ENCODE measurements around the gene CCL11.

CCL11 gene

GRCh38 chr17:34285286-34285792 lies at the start of gene CCL11:
CCL11 (plus strand) TSS chr17:34285742; CDS start chr17:34285809, 67 bp downstream.
- peaks cover 18% of the 10 kb centered on the region for H3K4me1 ChIP-seq (ENCODE audit: control insufficient read depth, insufficient read depth, low read length)
- no peaks in the 10 kb centered on the region for H3K36me3 ChIP-seq (ENCODE audit: control insufficient read depth, insufficient read depth, low read length, severe bottlenecking)
- no peaks in the 10 kb centered on the region for H3K27me3 ChIP-seq (replicated peaks; ENCODE audit: control insufficient read depth, insufficient read depth, low read length)
- H3K9me3 ChIP-seq (ENCODE audit: control insufficient read depth, low read length) = no peaks in the 10 kb centered on the region
- no peak within 1 kb of the TSS for H3K4me3 ChIP-seq (ENCODE audit: low read length)
- H3K9ac ChIP-seq (ENCODE audit: low read length) = no peak within 1 kb of the TSS
- no peak for DNase-seq (ENCODE audit: low read depth)

DNA sequence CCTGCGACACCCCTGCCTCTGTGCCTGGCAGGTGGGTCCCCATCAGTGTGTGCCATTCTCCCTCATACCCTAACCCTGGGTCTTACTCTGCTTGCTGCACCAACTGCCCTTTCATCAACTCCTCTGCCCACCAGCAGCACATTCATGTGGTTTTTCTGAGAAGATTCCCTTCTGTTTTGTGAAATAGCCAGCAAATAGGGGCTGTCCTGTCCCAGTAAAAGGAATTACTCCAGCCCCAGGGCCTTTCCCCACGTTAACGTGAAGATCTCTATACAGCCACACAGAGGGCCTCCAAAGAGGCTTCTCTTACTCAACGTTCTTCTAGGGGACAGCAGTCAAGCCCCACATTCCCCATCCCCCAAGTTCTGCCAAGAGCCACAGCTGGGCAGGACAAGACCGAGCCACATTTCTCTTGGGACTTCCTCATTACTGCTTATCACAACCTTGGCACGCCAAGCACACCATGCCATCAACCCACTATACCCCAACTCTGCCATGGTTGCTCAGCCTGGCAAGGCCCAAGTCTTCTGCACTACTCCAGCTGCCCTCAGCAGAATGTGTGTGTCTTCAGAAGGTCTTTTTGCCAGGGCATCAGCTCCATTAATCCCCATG lies 49.2 kb upstream of the CCL11 start:
- Histone ChIP-seq H3K4me3 (ENCODE audit: low read length) (no peak overlapping the region), H3K36me3 (ENCODE audit: control insufficient read depth, insufficient read depth, low read length, severe bottlenecking) (no peaks in the 10 kb centered on the region), H3K4me1 (ENCODE audit: control insufficient read depth, insufficient read depth, low read length) (peaks cover 28% of the 10 kb centered on the region), H3K27me3 (replicated peaks; ENCODE audit: control insufficient read depth, insufficient read depth, low read length) (no peaks in the 10 kb centered on the region), H3K9ac (ENCODE audit: low read length) (no peak overlapping the region), H3K9me3 (ENCODE audit: control insufficient read depth, low read length) (no peaks in the 10 kb centered on the region)
- no peak for DNase-seq (ENCODE audit: low read depth)

DNA sequence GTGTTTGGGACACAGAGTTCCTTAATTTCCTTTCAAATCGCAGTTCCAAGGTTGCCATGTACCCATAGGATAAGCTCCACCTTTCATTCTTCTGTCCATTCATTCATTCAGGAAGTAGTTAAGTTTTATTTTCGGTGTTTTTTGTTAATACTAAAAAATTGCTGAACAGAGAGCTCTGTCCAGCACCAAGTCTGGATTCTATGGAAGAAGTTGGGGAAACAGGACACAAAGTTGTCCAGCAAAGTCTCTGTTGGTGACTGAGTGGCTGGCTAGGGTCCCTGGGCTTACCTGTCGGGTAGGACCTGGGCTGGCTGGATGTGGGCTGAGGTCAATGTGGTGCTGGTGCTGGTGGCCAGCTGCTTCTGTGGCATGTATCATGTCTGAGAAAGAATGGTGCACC lies 48.1 kb upstream of the CCL11 start:
- no peak for DNase-seq (ENCODE audit: low read depth)
- Histone ChIP-seq H3K4me3 (ENCODE audit: low read length) (no peak overlapping the region), H3K36me3 (ENCODE audit: control insufficient read depth, insufficient read depth, low read length, severe bottlenecking) (no peaks in the 10 kb centered on the region), H3K27me3 (replicated peaks; ENCODE audit: control insufficient read depth, insufficient read depth, low read length) (no peaks in the 10 kb centered on the region), H3K9me3 (ENCODE audit: control insufficient read depth, low read length) (no peaks in the 10 kb centered on the region), H3K4me1 (ENCODE audit: control insufficient read depth, insufficient read depth, low read length) (peaks cover 29% of the 10 kb centered on the region), H3K9ac (ENCODE audit: low read length) (no peak overlapping the region)

GRCh38 chr17:34241062-34241461 lies 44.5 kb upstream of the CCL11 start:
- H3K4me3 ChIP-seq (ENCODE audit: low read length) = no peak overlapping the region
- H3K4me1 ChIP-seq (ENCODE audit: control insufficient read depth, insufficient read depth, low read length) = peaks cover 18% of the 10 kb centered on the region
- H3K9ac ChIP-seq (ENCODE audit: low read length) = no peak overlapping the region
- no peaks in the 10 kb centered on the region for H3K27me3 ChIP-seq (replicated peaks; ENCODE audit: control insufficient read depth, insufficient read depth, low read length)
- H3K9me3 ChIP-seq (ENCODE audit: control insufficient read depth, low read length) = no peaks in the 10 kb centered on the region
- H3K36me3 ChIP-seq (ENCODE audit: control insufficient read depth, insufficient read depth, low read length, severe bottlenecking) = no peaks in the 10 kb centered on the region
- peak; percentile 43 for DNase-seq (ENCODE audit: low read depth)

DNA sequence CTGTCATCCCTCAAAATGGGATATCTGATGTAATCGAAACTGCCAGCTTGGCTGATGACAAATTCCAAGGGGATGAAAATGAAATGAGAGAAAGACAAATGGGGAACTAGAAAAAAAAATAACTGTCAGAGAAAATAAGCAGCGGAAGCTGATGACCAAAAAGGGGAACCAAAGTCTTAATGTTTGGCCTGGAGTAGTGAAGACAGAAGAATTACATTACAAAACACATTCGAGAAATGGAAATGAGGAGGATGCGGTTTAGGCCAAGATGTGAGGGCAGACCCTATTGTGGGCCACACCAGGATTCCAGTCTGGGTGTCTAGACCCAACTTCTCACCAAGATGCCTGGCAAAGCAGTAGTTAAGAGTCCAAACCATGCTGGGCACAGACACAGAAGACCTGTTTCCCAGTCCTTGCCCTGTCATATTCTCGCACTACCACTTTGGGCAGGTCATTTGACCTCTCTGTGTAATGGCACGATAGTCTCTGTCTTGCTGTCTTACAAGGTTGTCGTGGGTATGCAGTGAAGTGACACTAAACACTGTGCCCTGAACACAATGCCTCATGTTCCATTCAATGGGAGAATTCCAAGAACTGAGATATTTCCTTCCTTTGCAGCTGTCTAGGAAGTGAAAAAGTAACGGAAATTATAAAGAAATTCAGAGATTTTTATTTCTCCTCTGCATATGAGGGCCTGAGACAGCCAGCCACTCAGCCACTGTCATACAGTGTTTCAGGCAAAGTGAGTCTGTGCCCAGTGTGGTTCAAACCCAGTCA lies 42.8 kb upstream of the CCL11 start:
- H3K27me3 ChIP-seq (replicated peaks; ENCODE audit: control insufficient read depth, insufficient read depth, low read length) = no peaks in the 10 kb centered on the region
- peaks cover 18% of the 10 kb centered on the region for H3K4me1 ChIP-seq (ENCODE audit: control insufficient read depth, insufficient read depth, low read length)
- no peaks in the 10 kb centered on the region for H3K36me3 ChIP-seq (ENCODE audit: control insufficient read depth, insufficient read depth, low read length, severe bottlenecking)
- H3K9me3 ChIP-seq (ENCODE audit: control insufficient read depth, low read length) = no peaks in the 10 kb centered on the region
- no peak overlapping the region for H3K4me3 ChIP-seq (ENCODE audit: low read length)
- no peak overlapping the region for H3K9ac ChIP-seq (ENCODE audit: low read length)
- DNase-seq (ENCODE audit: low read depth) = no peak

- Histone ChIP-seq H3K27me3 (replicated peaks; ENCODE audit: control insufficient read depth, insufficient read depth, low read length) (no peaks in the 10 kb centered on the region), H3K4me1 (ENCODE audit: control insufficient read depth, insufficient read depth, low read length) (peaks cover 18% of the 10 kb centered on the region), H3K9me3 (ENCODE audit: control insufficient read depth, low read length) (no peaks in the 10 kb centered on the region), H3K9ac (ENCODE audit: low read length) (no peak overlapping the region), H3K36me3 (ENCODE audit: control insufficient read depth, insufficient read depth, low read length, severe bottlenecking) (no peaks in the 10 kb centered on the region), H3K4me3 (ENCODE audit: low read length) (no peak overlapping the region)
- no peak for DNase-seq (ENCODE audit: low read depth)
Measured at GRCh38 chr17:34243364-34244320, 41.9 kb upstream of the CCL11 start.

DNA sequence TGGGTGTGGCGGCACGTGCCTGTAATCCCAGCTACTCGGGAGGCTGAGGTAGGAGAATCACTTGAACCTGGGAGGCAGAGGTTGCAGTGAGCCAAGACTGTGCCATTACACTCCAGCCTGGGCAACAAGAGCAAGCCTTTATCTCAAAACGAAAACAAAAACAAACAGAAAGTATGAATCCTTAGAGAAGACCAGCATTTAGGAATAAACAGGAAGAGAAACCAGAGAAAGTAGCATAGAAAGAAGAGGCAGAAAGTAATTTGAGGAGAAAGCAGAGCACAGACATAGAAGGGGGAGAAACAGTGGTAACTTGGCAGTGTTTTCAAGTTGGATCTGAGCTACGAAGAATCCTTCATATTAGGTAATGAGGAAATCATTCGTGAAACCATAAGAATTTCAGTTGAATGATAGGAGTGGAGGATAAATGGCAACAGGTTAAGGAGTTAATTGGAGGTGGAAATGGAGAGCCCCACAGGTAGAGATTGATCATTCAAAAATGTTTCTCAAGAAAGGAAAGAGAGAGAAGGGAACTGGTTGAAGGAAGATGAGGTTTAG lies 40.1 kb upstream of the CCL11 start:
- Histone ChIP-seq H3K9me3 (ENCODE audit: control insufficient read depth, low read length) (no peaks in the 10 kb centered on the region), H3K9ac (ENCODE audit: low read length) (no peak overlapping the region), H3K36me3 (ENCODE audit: control insufficient read depth, insufficient read depth, low read length, severe bottlenecking) (no peaks in the 10 kb centered on the region), H3K27me3 (replicated peaks; ENCODE audit: control insufficient read depth, insufficient read depth, low read length) (no peaks in the 10 kb centered on the region), H3K4me3 (ENCODE audit: low read length) (no peak overlapping the region), H3K4me1 (ENCODE audit: control insufficient read depth, insufficient read depth, low read length) (peaks cover 28% of the 10 kb centered on the region)
- DNase-seq (ENCODE audit: low read depth) = no peak

- no peak for DNase-seq (ENCODE audit: low read depth)
Measured at GRCh38 chr17:34246446-34246845, 39.1 kb upstream of the CCL11 start.

DNA sequence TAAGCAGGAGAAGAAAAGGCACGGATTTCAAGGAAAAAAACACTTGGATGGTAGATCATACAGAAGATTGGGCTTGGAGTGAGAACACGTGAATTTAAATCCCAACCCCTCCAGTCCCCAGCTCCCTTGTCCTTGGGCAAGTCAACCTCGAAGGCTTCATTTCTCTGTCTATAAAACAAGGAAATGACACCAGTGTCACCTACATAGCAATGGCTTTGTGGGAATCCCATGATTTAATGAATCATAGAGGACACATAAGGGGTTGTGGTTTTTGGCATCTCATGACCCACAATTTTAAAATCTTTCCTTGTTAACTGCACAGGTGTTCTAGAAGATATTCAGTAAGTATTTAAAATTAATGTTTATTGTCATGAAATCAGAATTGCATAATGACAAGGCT lies 38.7 kb upstream of the CCL11 start:
- H3K9me3 ChIP-seq (ENCODE audit: control insufficient read depth, low read length) = no peaks in the 10 kb centered on the region
- no peaks in the 10 kb centered on the region for H3K36me3 ChIP-seq (ENCODE audit: control insufficient read depth, insufficient read depth, low read length, severe bottlenecking)
- H3K4me3 ChIP-seq (ENCODE audit: low read length) = no peak overlapping the region
- H3K9ac ChIP-seq (ENCODE audit: low read length) = no peak overlapping the region
- DNase-seq (ENCODE audit: low read depth) = no peak
- H3K27me3 ChIP-seq (replicated peaks; ENCODE audit: control insufficient read depth, insufficient read depth, low read length) = no peaks in the 10 kb centered on the region
- peaks cover 33% of the 10 kb centered on the region for H3K4me1 ChIP-seq (ENCODE audit: control insufficient read depth, insufficient read depth, low read length)

More at GRCh38 chr17:34246446-34246845, 39.1 kb upstream of the CCL11 start:
- peaks cover 29% of the 10 kb centered on the region for H3K4me1 ChIP-seq (ENCODE audit: control insufficient read depth, insufficient read depth, low read length)
- no peak overlapping the region for H3K9ac ChIP-seq (ENCODE audit: low read length)
- H3K36me3 ChIP-seq (ENCODE audit: control insufficient read depth, insufficient read depth, low read length, severe bottlenecking) = no peaks in the 10 kb centered on the region
- no peaks in the 10 kb centered on the region for H3K9me3 ChIP-seq (ENCODE audit: control insufficient read depth, low read length)
- H3K27me3 ChIP-seq (replicated peaks; ENCODE audit: control insufficient read depth, insufficient read depth, low read length) = no peaks in the 10 kb centered on the region
- no peak overlapping the region for H3K4me3 ChIP-seq (ENCODE audit: low read length)

- H3K9ac ChIP-seq (ENCODE audit: low read length) = peak overlapping the region; percentile 32
- DNase-seq (ENCODE audit: low read depth) = peak; percentile 42
- no peak overlapping the region for H3K4me3 ChIP-seq (ENCODE audit: low read length)
- H3K4me1 ChIP-seq (ENCODE audit: control insufficient read depth, insufficient read depth, low read length) = peaks cover 48% of the 10 kb centered on the region
- H3K27me3 ChIP-seq (replicated peaks; ENCODE audit: control insufficient read depth, insufficient read depth, low read length) = no peaks in the 10 kb centered on the region
- H3K9me3 ChIP-seq (ENCODE audit: control insufficient read depth, low read length) = no peaks in the 10 kb centered on the region
- H3K36me3 ChIP-seq (ENCODE audit: control insufficient read depth, insufficient read depth, low read length, severe bottlenecking) = no peaks in the 10 kb centered on the region
Measured at GRCh38 chr17:34248511-34249024, 37.0 kb upstream of the CCL11 start.

All from adipocyte (in vitro differentiated cells).